Mammary epithelial cell (primary cell): ENCODE data around the gene ZNF652.

Experiments used
- CTCF ChIP-seq, 2 donors: IDR thresholded peaks in 1 of 2; conservative IDR thresholded peaks in 1 of 2; 2 replicates each; pipeline ENCODE4 v1.5.1; 2011 to 2012; ENCODE audit warnings: inconsistent platforms in 2 of 2, low read length in 2 of 2, mild to moderate bottlenecking in 2 of 2, control low read depth in 1 of 2, low read depth in 1 of 2; ENCODE audit not compliant: insufficient read depth in 1 of 2; ENCODE audit errors: extremely low read depth in 1 of 2
- EZH2 ChIP-seq: IDR thresholded peaks from 2 replicates; pipeline ENCODE4 v1.6.1; 2012; ENCODE audit warnings: low read length, inconsistent platforms, borderline replicate concordance

GRCh38 chr17:49269356-49269755, 92.7 kb downstream of the ZNF652 start:
- no peak for TF ChIP-seq CTCF (conservative IDR thresholded peaks at IDR 0.05 in 1 of 2, IDR thresholded peaks at IDR 0.05 in 1 of 2; ENCODE audit: extremely low read depth in 1 of 2, insufficient read depth in 1 of 2, low read depth in 1 of 2, low read length in 2 of 2)
- TF ChIP-seq EZH2: no peak
